ENCODE measurements around the gene NEK6.

NEK6 gene

GRCh38 chr9:124344291-124345050 is 86.7 kb downstream of the NEK6 start:
- TF ChIP-seq TAF1 (IDR thresholded peaks at IDR 0.05; ENCODE audit: borderline replicate concordance, insufficient read depth, low read length) (no peak), FOXP2 (optimal IDR thresholded peaks at IDR 0.05; ENCODE audit: borderline replicate concordance, extremely low read depth, extremely low read length, insufficient read depth) (no peak)

- no peak for TF ChIP-seq TAF1 (IDR thresholded peaks at IDR 0.05; ENCODE audit: borderline replicate concordance, insufficient read depth, low read length)
- TF ChIP-seq REST (IDR thresholded peaks at IDR 0.05; ENCODE audit: insufficient read depth in 1 of 2, low read depth in 2 of 2, low read length in 2 of 2), result no peak
- TF ChIP-seq FOXP2 (optimal IDR thresholded peaks at IDR 0.05; ENCODE audit: borderline replicate concordance, extremely low read depth, extremely low read length, insufficient read depth), result no peak
- no peak for TF ChIP-seq SIN3A (IDR thresholded peaks at IDR 0.05; ENCODE audit: borderline replicate concordance, insufficient read depth, low read length)
- TF ChIP-seq POLR2AphosphoS5 (IDR thresholded peaks at IDR 0.05; ENCODE audit: low read depth, low read length), result no peak
These were observed 87.3 kb downstream of the NEK6 start for GRCh38 chr9:124345063-124345462.

- TF ChIP-seq TAF1 (IDR thresholded peaks at IDR 0.05; ENCODE audit: borderline replicate concordance, insufficient read depth, low read length) (no peak), REST (IDR thresholded peaks at IDR 0.05; ENCODE audit: insufficient read depth in 1 of 2, low read depth in 2 of 2, low read length in 2 of 2) (no peak), FOXP2 (optimal IDR thresholded peaks at IDR 0.05; ENCODE audit: borderline replicate concordance, extremely low read depth, extremely low read length, insufficient read depth) (no peak), POLR2AphosphoS5 (IDR thresholded peaks at IDR 0.05; ENCODE audit: low read depth, low read length) (no peak), SIN3A (IDR thresholded peaks at IDR 0.05; ENCODE audit: borderline replicate concordance, insufficient read depth, low read length) (no peak)
These were observed 88.1 kb downstream of the NEK6 start for GRCh38 chr9:124345751-124346281.

GRCh38 chr9:124346347-124347163 is 88.8 kb downstream of the NEK6 start:
- TF ChIP-seq TAF1 (IDR thresholded peaks at IDR 0.05; ENCODE audit: borderline replicate concordance, insufficient read depth, low read length) (no peak), SIN3A (IDR thresholded peaks at IDR 0.05; ENCODE audit: borderline replicate concordance, insufficient read depth, low read length) (no peak), POLR2AphosphoS5 (IDR thresholded peaks at IDR 0.05; ENCODE audit: low read depth, low read length) (no peak), FOXP2 (optimal IDR thresholded peaks at IDR 0.05; ENCODE audit: borderline replicate concordance, extremely low read depth, extremely low read length, insufficient read depth) (no peak), REST (IDR thresholded peaks at IDR 0.05; ENCODE audit: insufficient read depth in 1 of 2, low read depth in 2 of 2, low read length in 2 of 2) (no peak)

- no peak for TF ChIP-seq POLR2AphosphoS5 (IDR thresholded peaks at IDR 0.05; ENCODE audit: low read depth, low read length)
- TF ChIP-seq REST (IDR thresholded peaks at IDR 0.05; ENCODE audit: insufficient read depth in 1 of 2, low read depth in 2 of 2, low read length in 2 of 2), result no peak
- no peak for TF ChIP-seq TAF1 (IDR thresholded peaks at IDR 0.05; ENCODE audit: borderline replicate concordance, insufficient read depth, low read length)
- TF ChIP-seq FOXP2 (optimal IDR thresholded peaks at IDR 0.05; ENCODE audit: borderline replicate concordance, extremely low read depth, extremely low read length, insufficient read depth), result no peak
- TF ChIP-seq SIN3A (IDR thresholded peaks at IDR 0.05; ENCODE audit: borderline replicate concordance, insufficient read depth, low read length), result no peak
These were observed 89.6 kb downstream of the NEK6 start for GRCh38 chr9:124347206-124347967.

Data from PFSK-1 (cell line).